Camera-type eye (tissue), 1 donor: Measurements from ENCODE around the gene APOF. TPM values are rescaled to one million over a fixed set of nuclear protein-coding genes. Genes with fewer than 3 reads are reported as not detected.

Experiments
- total RNA-seq: library from RNA; depleted of rRNA; stranded (reverse); fragments of >200 nt; gene quantifications from one replicate; pipeline ENCODE4 v1.2.3, GENCODE V29; 2014

The APOF gene
- not detected for total RNA-seq

GRCh38 chr12:56362130-56363059, at the start of gene APOF:
Gene APOF, minus strand, starts transcription at chr12:56362857. Its CDS starts 112 bp downstream, at chr12:56362745.

GRCh38 chr12:56359851-56360767, 2.5 kb downstream of the APOF start, which contains the start of gene STAT2:
Gene STAT2, minus strand, starts transcription at chr12:56360107. Its CDS starts 3,536 bp downstream, at chr12:56356571.

GRCh38 chr12:56338308-56339157, 24.1 kb downstream of the APOF start, which contains the start of gene IL23A:
Gene IL23A, plus strand, starts transcription at chr12:56338884. Its CDS starts 161 bp downstream, at chr12:56339045.

GRCh38 chr12:56333679-56334489, 28.8 kb downstream of the APOF start, which contains the start of gene PAN2:
Gene PAN2, minus strand, starts transcription at chr12:56334000. Its CDS starts 906 bp downstream, at chr12:56333094.

GRCh38 chr12:56315622-56316473, 46.8 kb downstream of the APOF start, which contains the start of gene CNPY2:
Gene CNPY2, minus strand, starts transcription at chr12:56315988. Its CDS starts 771 bp downstream, at chr12:56315217.

Other genes with a start within 250 kb of the APOF start
- 774 TPM for gene RPL41, start 246.2 kb downstream of the APOF start, total RNA-seq
- gene ZC3H10, start 244.6 kb downstream of the APOF start, total RNA-seq = 9.2 TPM
- gene ESYT1, start 234.6 kb downstream of the APOF start, total RNA-seq = 59.4 TPM
- 153 TPM for gene MYL6B, start 210.3 kb downstream of the APOF start, total RNA-seq
- 753 TPM for gene MYL6, start 204.5 kb downstream of the APOF start, total RNA-seq
- 116 TPM for gene SMARCC2, start 173.4 kb downstream of the APOF start, total RNA-seq
- gene RNF41, start 140.9 kb downstream of the APOF start, total RNA-seq = 79.0 TPM
- gene NABP2, start 138.5 kb downstream of the APOF start, total RNA-seq = 25.8 TPM
- 2.4 TPM for gene SLC39A5, start 132.8 kb downstream of the APOF start, total RNA-seq
- gene ANKRD52, start 104.5 kb downstream of the APOF start, total RNA-seq = 22.9 TPM
- gene COQ10A, start 95.9 kb downstream of the APOF start, total RNA-seq = 17.2 TPM
- gene CS, start 62.5 kb downstream of the APOF start, total RNA-seq = 109 TPM
- gene CNPY2, start 46.9 kb downstream of the APOF start, total RNA-seq = 76.5 TPM
- gene PAN2, start 28.9 kb downstream of the APOF start, total RNA-seq = 64.0 TPM
- gene IL23A, start 24.0 kb downstream of the APOF start, total RNA-seq = 0.71 TPM
- gene STAT2, start 2.8 kb downstream of the APOF start, total RNA-seq = 152 TPM
- 24.6 TPM for gene TIMELESS, start 86.6 kb upstream of the APOF start, total RNA-seq
- 303 TPM for gene MIP, start 91.8 kb upstream of the APOF start, total RNA-seq
- gene SPRYD4, start 105.7 kb upstream of the APOF start, total RNA-seq = 2.8 TPM
- gene GLS2, start 125.3 kb upstream of the APOF start, total RNA-seq = 4.1 TPM
- 17.9 TPM for gene RBMS2, start 159.0 kb upstream of the APOF start, total RNA-seq